ENCODE results near the gene NKX3-2.

The NKX3-2 gene

GRCh38 chr4:13539619-13540445, 4.5 kb downstream of the NKX3-2 start:
- Histone ChIP-seq H3K4me3 (ENCODE audit: insufficient read depth, low read depth, low read length) (no peak overlapping the region), H3K9me3 (ENCODE audit: control insufficient read depth, low read length) (no peaks in the 10 kb centered on the region), H3K36me3 (ENCODE audit: control insufficient read depth, insufficient read depth, low read length) (no peaks in the 10 kb centered on the region), H3K27me3 (ENCODE audit: control insufficient read depth, insufficient read depth, low read length, poor library complexity, severe bottlenecking) (peaks cover 100% of the 10 kb centered on the region), H3K27ac (ENCODE audit: insufficient read depth, low read depth, low read length, poor library complexity, severe bottlenecking) (no peak overlapping the region), H3K4me1 (ENCODE audit: control insufficient read depth, insufficient read depth, low read length) (peaks cover under 1% of the 10 kb centered on the region)
- WGBS, 2 experiments = 45 to 46% methylated on average over 40 to 42 of the region's 42 CpGs

- H3K9me3 ChIP-seq (ENCODE audit: control insufficient read depth, low read length) = no peaks in the 10 kb centered on the region
- H3K4me3 ChIP-seq (ENCODE audit: insufficient read depth, low read depth, low read length) = no peak overlapping the region
- WGBS, 2 experiments = 40 to 52% methylated on average over 22 of the region's 23 CpGs
- peaks cover 8% of the 10 kb centered on the region for H3K4me1 ChIP-seq (ENCODE audit: control insufficient read depth, insufficient read depth, low read length)
- H3K36me3 ChIP-seq (ENCODE audit: control insufficient read depth, insufficient read depth, low read length) = no peaks in the 10 kb centered on the region
- no peak overlapping the region for H3K27ac ChIP-seq (ENCODE audit: insufficient read depth, low read depth, low read length, poor library complexity, severe bottlenecking)
- H3K27me3 ChIP-seq (ENCODE audit: control insufficient read depth, insufficient read depth, low read length, poor library complexity, severe bottlenecking) = peaks cover 100% of the 10 kb centered on the region
Observed at GRCh38 chr4:13539047-13539618, 5.2 kb downstream of the NKX3-2 start.

- no peak overlapping the region for H3K27ac ChIP-seq (ENCODE audit: insufficient read depth, low read depth, low read length, poor library complexity, severe bottlenecking)
- H3K9me3 ChIP-seq (ENCODE audit: control insufficient read depth, low read length) = no peaks in the 10 kb centered on the region
- no peak overlapping the region for H3K4me3 ChIP-seq (ENCODE audit: insufficient read depth, low read depth, low read length)
- WGBS, 2 experiments = 60 to 63% methylated on average over 16 of the region's 16 CpGs
- peaks cover 8% of the 10 kb centered on the region for H3K4me1 ChIP-seq (ENCODE audit: control insufficient read depth, insufficient read depth, low read length)
- peaks cover 100% of the 10 kb centered on the region for H3K27me3 ChIP-seq (ENCODE audit: control insufficient read depth, insufficient read depth, low read length, poor library complexity, severe bottlenecking)
- no peaks in the 10 kb centered on the region for H3K36me3 ChIP-seq (ENCODE audit: control insufficient read depth, insufficient read depth, low read length)
Observed at GRCh38 chr4:13538427-13538973, 5.8 kb downstream of the NKX3-2 start.

GRCh38 chr4:13537832-13538177, 6.5 kb downstream of the NKX3-2 start:
- Histone ChIP-seq H3K4me3 (ENCODE audit: insufficient read depth, low read depth, low read length) (no peak overlapping the region), H3K27me3 (ENCODE audit: control insufficient read depth, insufficient read depth, low read length, poor library complexity, severe bottlenecking) (peaks cover 99% of the 10 kb centered on the region), H3K4me1 (ENCODE audit: control insufficient read depth, insufficient read depth, low read length) (peaks cover 8% of the 10 kb centered on the region), H3K27ac (ENCODE audit: insufficient read depth, low read depth, low read length, poor library complexity, severe bottlenecking) (no peak overlapping the region), H3K9me3 (ENCODE audit: control insufficient read depth, low read length) (no peaks in the 10 kb centered on the region), H3K36me3 (ENCODE audit: control insufficient read depth, insufficient read depth, low read length) (no peaks in the 10 kb centered on the region)
- 38 to 52% methylated on average over 10 of the region's 10 CpGs for WGBS, 2 experiments

- WGBS, 2 experiments = 53 to 54% methylated on average over 33 to 34 of the region's 34 CpGs
- peaks cover 99% of the 10 kb centered on the region for H3K27me3 ChIP-seq (ENCODE audit: control insufficient read depth, insufficient read depth, low read length, poor library complexity, severe bottlenecking)
Observed at GRCh38 chr4:13537011-13537831, 7.1 kb downstream of the NKX3-2 start.

GRCh38 chr4:13536607-13537006, 7.7 kb downstream of the NKX3-2 start:
- no peaks in the 10 kb centered on the region for H3K9me3 ChIP-seq (ENCODE audit: control insufficient read depth, low read length)

More at GRCh38 chr4:13537011-13537831, 7.1 kb downstream of the NKX3-2 start:
- H3K4me1 ChIP-seq (ENCODE audit: control insufficient read depth, insufficient read depth, low read length) = peaks cover 8% of the 10 kb centered on the region
- no peaks in the 10 kb centered on the region for H3K36me3 ChIP-seq (ENCODE audit: control insufficient read depth, insufficient read depth, low read length)
- H3K4me3 ChIP-seq (ENCODE audit: insufficient read depth, low read depth, low read length) = no peak overlapping the region
- H3K27ac ChIP-seq (ENCODE audit: insufficient read depth, low read depth, low read length, poor library complexity, severe bottlenecking) = no peak overlapping the region
- H3K9me3 ChIP-seq (ENCODE audit: control insufficient read depth, low read length) = no peaks in the 10 kb centered on the region

GRCh38 chr4:13535708-13536361, 8.5 kb downstream of the NKX3-2 start:
- H3K27me3 ChIP-seq (ENCODE audit: control insufficient read depth, insufficient read depth, low read length, poor library complexity, severe bottlenecking) = peaks cover 99% of the 10 kb centered on the region
- WGBS, 2 experiments = 37 to 43% methylated on average over 39 of the region's 39 CpGs
- peaks cover 8% of the 10 kb centered on the region for H3K4me1 ChIP-seq (ENCODE audit: control insufficient read depth, insufficient read depth, low read length)
- H3K4me3 ChIP-seq (ENCODE audit: insufficient read depth, low read depth, low read length) = no peak overlapping the region
- no peak overlapping the region for H3K27ac ChIP-seq (ENCODE audit: insufficient read depth, low read depth, low read length, poor library complexity, severe bottlenecking)
- H3K36me3 ChIP-seq (ENCODE audit: control insufficient read depth, insufficient read depth, low read length) = no peaks in the 10 kb centered on the region
- no peaks in the 10 kb centered on the region for H3K9me3 ChIP-seq (ENCODE audit: control insufficient read depth, low read length)

More at GRCh38 chr4:13536607-13537006, 7.7 kb downstream of the NKX3-2 start:
- no peaks in the 10 kb centered on the region for H3K36me3 ChIP-seq (ENCODE audit: control insufficient read depth, insufficient read depth, low read length)
- no peak overlapping the region for H3K27ac ChIP-seq (ENCODE audit: insufficient read depth, low read depth, low read length, poor library complexity, severe bottlenecking)
- H3K4me1 ChIP-seq (ENCODE audit: control insufficient read depth, insufficient read depth, low read length) = peaks cover 8% of the 10 kb centered on the region
- peaks cover 99% of the 10 kb centered on the region for H3K27me3 ChIP-seq (ENCODE audit: control insufficient read depth, insufficient read depth, low read length, poor library complexity, severe bottlenecking)
- 61 to 65% methylated on average over 5 of the region's 6 CpGs for WGBS, 2 experiments
- no peak overlapping the region for H3K4me3 ChIP-seq (ENCODE audit: insufficient read depth, low read depth, low read length)

- WGBS, 2 experiments = 50 to 51% methylated on average over 18 of the region's 18 CpGs
- H3K27ac ChIP-seq (ENCODE audit: insufficient read depth, low read depth, low read length, poor library complexity, severe bottlenecking) = no peak overlapping the region
Observed at GRCh38 chr4:13535118-13535517, 9.2 kb downstream of the NKX3-2 start.

GRCh38 chr4:13534344-13535063, 9.8 kb downstream of the NKX3-2 start:
- WGBS, 2 experiments = 52 to 57% methylated on average over 32 of the region's 32 CpGs

More at GRCh38 chr4:13535118-13535517, 9.2 kb downstream of the NKX3-2 start:
- Histone ChIP-seq H3K4me3 (ENCODE audit: insufficient read depth, low read depth, low read length) (no peak overlapping the region), H3K4me1 (ENCODE audit: control insufficient read depth, insufficient read depth, low read length) (peaks cover 8% of the 10 kb centered on the region), H3K27me3 (ENCODE audit: control insufficient read depth, insufficient read depth, low read length, poor library complexity, severe bottlenecking) (peaks cover 99% of the 10 kb centered on the region), H3K9me3 (ENCODE audit: control insufficient read depth, low read length) (no peaks in the 10 kb centered on the region), H3K36me3 (ENCODE audit: control insufficient read depth, insufficient read depth, low read length) (no peaks in the 10 kb centered on the region)

More at GRCh38 chr4:13534344-13535063, 9.8 kb downstream of the NKX3-2 start:
- Histone ChIP-seq H3K27ac (ENCODE audit: insufficient read depth, low read depth, low read length, poor library complexity, severe bottlenecking) (no peak overlapping the region), H3K4me3 (ENCODE audit: insufficient read depth, low read depth, low read length) (no peak overlapping the region), H3K36me3 (ENCODE audit: control insufficient read depth, insufficient read depth, low read length) (no peaks in the 10 kb centered on the region), H3K9me3 (ENCODE audit: control insufficient read depth, low read length) (no peaks in the 10 kb centered on the region), H3K4me1 (ENCODE audit: control insufficient read depth, insufficient read depth, low read length) (peaks cover 8% of the 10 kb centered on the region), H3K27me3 (ENCODE audit: control insufficient read depth, insufficient read depth, low read length, poor library complexity, severe bottlenecking) (peaks cover 99% of the 10 kb centered on the region)

Data from ectodermal cell (in vitro differentiated cells).